IPS DF 19.7 (cell line): ENCODE data around the gene PDZD2.
A peak's percentile ranks its signal among the peaks of the same experiment; 100 is the strongest.
"Not testable (repeated sequence)": the region's sequence is repeated elsewhere in the genome, so short reads cannot be mapped to it uniquely, and the experiment has no call there.

Experiments used
- DNase-seq: peaks from one replicate; pipeline ENCODE4 v3.0.0-alpha.2; 2013; ENCODE audit warnings: low read depth, low spot score

PDZD2 gene

GRCh38 chr5:31691408-31691807 is 52.5 kb downstream of the PDZD2 start:
- not testable (repeated sequence) for DNase-seq

- DNase-seq = no peak
Observed at GRCh38 chr5:31692561-31693221, 53.8 kb downstream of the PDZD2 start.

- no peak for DNase-seq
Observed at GRCh38 chr5:31698673-31699072, 59.7 kb downstream of the PDZD2 start.

- no peak for DNase-seq
Observed at GRCh38 chr5:31701642-31702299, 62.8 kb downstream of the PDZD2 start.

GRCh38 chr5:31702712-31703111 is 63.8 kb downstream of the PDZD2 start:
- DNase-seq = no peak

- no peak for DNase-seq
Observed at GRCh38 chr5:31703757-31704156, 64.8 kb downstream of the PDZD2 start.

- DNase-seq = no peak
Observed at GRCh38 chr5:31706186-31706585, 67.3 kb downstream of the PDZD2 start.

- DNase-seq = no peak
Observed at GRCh38 chr5:31707329-31707728, 68.4 kb downstream of the PDZD2 start.

- no peak for DNase-seq
Observed at GRCh38 chr5:31708089-31708488, 69.2 kb downstream of the PDZD2 start.

GRCh38 chr5:31711363-31711762 is 72.4 kb downstream of the PDZD2 start:
- DNase-seq = no peak

- DNase-seq = no peak
Observed at GRCh38 chr5:31711935-31712592, 73.1 kb downstream of the PDZD2 start.

GRCh38 chr5:31717561-31717960 is 78.6 kb downstream of the PDZD2 start:
- no peak for DNase-seq

GRCh38 chr5:31720004-31720403 is 81.1 kb downstream of the PDZD2 start:
- no peak for DNase-seq

- DNase-seq = no peak
Observed at GRCh38 chr5:31720811-31721345, 81.9 kb downstream of the PDZD2 start.

- DNase-seq = no peak
Observed at GRCh38 chr5:31722111-31722510, 83.2 kb downstream of the PDZD2 start.

- DNase-seq = no peak
Observed at GRCh38 chr5:31725996-31726395, 87.1 kb downstream of the PDZD2 start.

- no peak for DNase-seq
Observed at GRCh38 chr5:31726952-31727351, 88.0 kb downstream of the PDZD2 start.

- no peak for DNase-seq
Observed at GRCh38 chr5:31728039-31728438, 89.1 kb downstream of the PDZD2 start.

GRCh38 chr5:31728806-31729205 is 89.9 kb downstream of the PDZD2 start:
- DNase-seq = not testable (repeated sequence)

- DNase-seq = no peak
Observed at GRCh38 chr5:31730139-31730538, 91.2 kb downstream of the PDZD2 start.

- peak; percentile 61 for DNase-seq
Observed at GRCh38 chr5:31731016-31731415, 92.1 kb downstream of the PDZD2 start.

- DNase-seq = no peak
Observed at GRCh38 chr5:31731710-31732301, 92.9 kb downstream of the PDZD2 start.
